Muscle layer of colon (tissue), 2 donors: ENCODE measurements around the gene CALU.

Experiments
- H3K27ac ChIP-seq: one replicate; pipeline ENCODE4 v1.7.0; 2013; ENCODE audit warnings: low read depth, mild to moderate bottlenecking, low read length, moderate library complexity
- H3K27me3 ChIP-seq, 2 donors: one replicate each; pipeline ENCODE4 v1.7.0; 2013; ENCODE audit warnings: low read length in 2 of 2, mild to moderate bottlenecking in 2 of 2; ENCODE audit not compliant: insufficient read depth in 2 of 2, control insufficient read depth in 1 of 2
- H3K36me3 ChIP-seq: one replicate; pipeline ENCODE4 v1.7.0; 2013; ENCODE audit warnings: mild to moderate bottlenecking, low read length; ENCODE audit not compliant: insufficient read depth
- H3K4me1 ChIP-seq: one replicate; pipeline ENCODE4 v1.7.0; 2013; ENCODE audit warnings: mild to moderate bottlenecking, low read length; ENCODE audit not compliant: insufficient read depth
- H3K4me3 ChIP-seq, 2 donors: one replicate each; pipeline ENCODE4 v1.7.0; 2013; ENCODE audit warnings: low read length in 2 of 2, low read depth in 1 of 2, mild to moderate bottlenecking in 1 of 2, moderate library complexity in 1 of 2
- H3K9ac ChIP-seq: one replicate; pipeline ENCODE4 v1.7.0; 2013; ENCODE audit warnings: low read length
- H3K9me3 ChIP-seq: one replicate; pipeline ENCODE4 v1.7.0; 2013; ENCODE audit warnings: mild to moderate bottlenecking, low read length
- donor health status: abdominal sarcoma.
- donor health status: Adenocarcinoma of cecum.

The CALU gene

DNA sequence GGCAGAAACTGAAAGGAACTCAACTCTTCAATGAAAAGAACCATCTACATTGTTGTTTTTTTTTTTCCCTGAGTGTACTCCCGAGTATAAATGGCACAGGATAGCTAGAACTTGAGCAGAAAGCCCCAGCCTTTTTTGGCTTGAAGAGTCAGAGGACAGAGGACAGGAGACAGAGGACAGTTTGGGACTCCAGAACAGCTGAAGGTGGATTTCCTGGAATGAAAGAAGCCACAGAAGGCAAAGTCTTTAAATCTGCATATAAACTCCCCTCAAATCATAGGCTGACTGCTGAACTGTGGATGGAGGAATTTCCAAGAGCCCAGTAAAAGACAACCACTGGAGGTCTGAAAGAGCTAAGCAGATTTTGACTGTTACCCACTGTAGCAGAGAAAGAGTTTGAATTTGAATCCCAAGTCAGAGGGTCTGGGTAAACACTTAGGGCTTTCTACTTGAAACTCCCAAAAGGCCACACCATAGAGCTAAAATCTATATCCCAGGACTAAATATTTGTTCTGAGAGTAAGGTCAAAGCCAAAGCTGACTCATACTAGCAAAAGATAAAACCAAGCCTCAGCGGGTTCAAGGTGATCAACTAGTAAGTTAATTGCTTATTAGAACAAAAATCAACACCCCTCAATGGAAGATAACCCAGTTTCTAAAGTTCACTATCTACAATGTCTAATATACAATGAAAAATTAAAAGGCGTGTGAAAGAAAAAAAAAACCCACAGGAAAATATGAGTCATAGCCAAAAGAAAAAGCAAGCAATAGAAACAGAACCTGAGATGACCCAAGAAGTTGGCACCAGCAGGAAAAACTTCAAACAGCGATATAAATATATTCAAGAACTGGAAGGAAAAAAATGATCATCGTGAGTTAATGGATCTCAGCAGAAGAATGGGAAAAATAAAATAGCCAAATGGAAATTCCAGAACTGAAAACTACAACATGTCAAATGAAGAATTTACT, 38.3 kb downstream of the CALU start:
- Histone ChIP-seq H3K4me1 (peaks cover 13% of the 10 kb centered on the region), H3K4me3 (no peak overlapping the region), H3K9ac (no peak overlapping the region), H3K36me3 (peaks cover 5% of the 10 kb centered on the region), H3K27ac (no peak overlapping the region), H3K9me3 (no peaks in the 10 kb centered on the region), H3K27me3 (no peaks in the 10 kb centered on the region)

DNA sequence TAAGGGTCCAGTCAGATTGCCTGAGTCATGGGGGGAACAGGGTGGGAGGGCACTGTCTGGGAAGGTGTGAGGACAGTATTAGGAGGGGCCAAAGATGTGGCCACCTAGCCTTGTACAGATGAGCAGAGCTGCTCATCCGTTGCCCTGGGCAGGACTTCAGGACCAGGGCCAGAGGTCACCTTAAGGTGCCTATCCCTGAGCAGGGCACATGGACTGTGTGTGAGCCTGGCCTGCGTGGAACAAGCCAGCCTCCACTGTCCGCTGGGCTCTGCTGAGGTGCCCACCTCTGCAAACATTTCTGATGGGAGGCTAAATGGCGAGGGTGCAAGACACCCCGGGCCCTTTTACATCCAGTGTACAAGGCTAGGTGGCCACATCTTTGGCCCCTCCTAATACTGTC, 39.8 kb downstream of the CALU start:
- Histone ChIP-seq H3K4me3 (no peak overlapping the region), H3K9ac (no peak overlapping the region), H3K36me3 (no peaks in the 10 kb centered on the region), H3K4me1 (peaks cover 25% of the 10 kb centered on the region), H3K27me3 (no peaks in the 10 kb centered on the region), H3K9me3 (no peaks in the 10 kb centered on the region), H3K27ac (no peak overlapping the region)

DNA sequence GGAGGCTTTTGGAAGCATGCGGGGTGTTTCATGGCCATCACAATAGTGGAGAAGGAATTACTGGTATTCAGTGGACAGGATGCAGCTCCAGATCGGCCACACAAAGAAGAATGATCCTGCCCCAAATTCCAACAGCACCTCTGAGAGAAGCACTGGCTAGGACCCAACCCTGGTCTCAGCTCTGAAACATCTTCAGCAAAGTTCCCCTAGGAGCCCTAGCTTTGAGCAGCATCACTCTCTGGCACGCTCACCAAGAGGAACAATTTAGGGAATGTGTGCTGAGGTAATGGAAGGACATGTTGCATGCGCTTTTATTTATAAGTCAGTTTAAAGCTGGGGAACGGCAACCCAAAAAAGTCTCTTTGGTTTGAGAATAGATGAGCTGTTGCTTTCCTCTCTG, 42.0 kb downstream of the CALU start:
- H3K9me3 ChIP-seq: no peaks in the 10 kb centered on the region
- H3K36me3 ChIP-seq: no peaks in the 10 kb centered on the region
- H3K27ac ChIP-seq: peak overlapping the region; percentile 24
- H3K27me3 ChIP-seq: no peaks in the 10 kb centered on the region
- H3K4me3 ChIP-seq: no peak overlapping the region
- H3K4me1 ChIP-seq: peaks cover 25% of the 10 kb centered on the region
- H3K9ac ChIP-seq: no peak overlapping the region

DNA sequence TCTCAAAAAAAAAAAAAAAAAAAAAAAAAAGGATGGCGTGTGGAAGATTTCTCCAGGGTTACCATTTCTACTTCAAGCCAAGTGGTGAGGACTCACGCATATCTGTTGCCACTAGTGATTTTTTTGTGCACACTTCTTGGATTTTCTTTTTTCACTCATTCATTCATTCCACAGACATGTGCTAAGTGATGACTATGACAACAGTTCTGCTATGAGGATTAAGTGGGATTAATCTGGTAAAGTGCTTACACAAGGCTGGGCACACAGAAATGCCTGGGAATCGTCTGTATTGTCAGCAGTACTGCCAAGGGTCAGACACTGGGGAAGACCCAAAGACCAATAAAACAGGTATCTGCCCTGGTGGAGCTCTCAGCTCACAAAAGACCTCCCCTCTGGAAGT, 42.7 kb downstream of the CALU start:
- Histone ChIP-seq H3K27ac (peak overlapping the region; percentile 61), H3K9ac (no peak overlapping the region)

DNA sequence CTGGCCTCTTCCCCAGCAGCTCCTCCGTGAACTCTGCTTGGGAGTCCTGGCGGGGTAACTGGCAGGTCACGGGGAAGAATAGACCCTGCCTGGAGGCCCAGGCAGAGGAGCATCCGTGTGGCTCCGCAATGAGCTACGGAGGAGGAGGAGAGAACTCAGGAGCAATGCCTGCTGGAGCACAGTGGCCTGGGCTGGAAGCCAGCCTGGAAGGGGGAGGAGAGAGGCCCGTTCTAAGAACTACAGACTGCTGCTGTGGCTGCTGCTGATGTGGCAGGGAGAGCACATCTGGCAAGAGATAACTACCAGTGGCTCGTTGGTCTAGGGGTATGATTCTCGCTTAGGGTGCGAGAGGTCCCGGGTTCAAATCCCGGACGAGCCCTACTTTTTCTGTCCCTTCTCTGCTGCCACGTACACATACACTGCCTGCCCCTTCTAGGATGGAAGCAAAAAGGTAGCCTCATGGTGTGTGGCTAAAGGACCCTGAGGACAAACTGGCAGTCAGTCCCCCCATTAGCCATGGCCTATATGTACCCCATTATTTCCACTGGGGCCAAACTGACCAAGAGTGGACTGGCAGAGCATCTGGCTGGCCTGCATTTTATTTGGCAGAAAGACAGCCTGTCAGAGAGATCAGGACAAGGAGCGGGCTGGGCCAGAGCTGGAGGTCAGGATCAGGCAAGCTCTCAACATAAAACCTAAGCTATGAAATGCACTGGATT, 44.1 kb downstream of the CALU start:
- peak overlapping the region; percentile 61 for H3K27ac ChIP-seq
- H3K27me3 ChIP-seq: no peaks in the 10 kb centered on the region

More for the DNA sequence above, 42.7 kb downstream of the CALU start:
- Histone ChIP-seq H3K4me1 (peaks cover 25% of the 10 kb centered on the region), H3K36me3 (no peaks in the 10 kb centered on the region), H3K4me3 (no peak overlapping the region), H3K9me3 (no peaks in the 10 kb centered on the region), H3K27me3 (no peaks in the 10 kb centered on the region)

DNA sequence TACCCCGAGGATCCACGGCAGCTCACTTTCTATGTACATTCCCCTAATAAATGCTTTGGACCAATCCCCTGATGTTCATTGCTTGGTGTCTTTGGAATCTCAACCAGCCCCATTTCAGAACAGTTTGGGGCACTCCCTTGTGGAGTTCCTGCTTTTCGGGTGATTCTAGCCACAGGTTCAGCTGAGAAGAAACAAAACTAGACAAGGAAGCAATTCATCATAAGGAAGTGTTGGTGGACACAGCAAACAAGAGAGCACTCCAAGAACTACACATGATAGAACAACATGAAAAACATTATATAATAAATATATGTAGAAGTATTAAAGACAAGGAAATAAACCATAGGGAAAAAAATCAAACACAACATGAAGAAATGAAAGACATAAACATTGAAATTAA, 46.6 kb downstream of the CALU start:
- no peaks in the 10 kb centered on the region for H3K9me3 ChIP-seq

More for the DNA sequence above, 44.1 kb downstream of the CALU start:
- Histone ChIP-seq H3K4me3 (no peak overlapping the region), H3K4me1 (peaks cover 25% of the 10 kb centered on the region), H3K36me3 (no peaks in the 10 kb centered on the region), H3K9me3 (no peaks in the 10 kb centered on the region), H3K9ac (peak overlapping the region; percentile 9)

DNA sequence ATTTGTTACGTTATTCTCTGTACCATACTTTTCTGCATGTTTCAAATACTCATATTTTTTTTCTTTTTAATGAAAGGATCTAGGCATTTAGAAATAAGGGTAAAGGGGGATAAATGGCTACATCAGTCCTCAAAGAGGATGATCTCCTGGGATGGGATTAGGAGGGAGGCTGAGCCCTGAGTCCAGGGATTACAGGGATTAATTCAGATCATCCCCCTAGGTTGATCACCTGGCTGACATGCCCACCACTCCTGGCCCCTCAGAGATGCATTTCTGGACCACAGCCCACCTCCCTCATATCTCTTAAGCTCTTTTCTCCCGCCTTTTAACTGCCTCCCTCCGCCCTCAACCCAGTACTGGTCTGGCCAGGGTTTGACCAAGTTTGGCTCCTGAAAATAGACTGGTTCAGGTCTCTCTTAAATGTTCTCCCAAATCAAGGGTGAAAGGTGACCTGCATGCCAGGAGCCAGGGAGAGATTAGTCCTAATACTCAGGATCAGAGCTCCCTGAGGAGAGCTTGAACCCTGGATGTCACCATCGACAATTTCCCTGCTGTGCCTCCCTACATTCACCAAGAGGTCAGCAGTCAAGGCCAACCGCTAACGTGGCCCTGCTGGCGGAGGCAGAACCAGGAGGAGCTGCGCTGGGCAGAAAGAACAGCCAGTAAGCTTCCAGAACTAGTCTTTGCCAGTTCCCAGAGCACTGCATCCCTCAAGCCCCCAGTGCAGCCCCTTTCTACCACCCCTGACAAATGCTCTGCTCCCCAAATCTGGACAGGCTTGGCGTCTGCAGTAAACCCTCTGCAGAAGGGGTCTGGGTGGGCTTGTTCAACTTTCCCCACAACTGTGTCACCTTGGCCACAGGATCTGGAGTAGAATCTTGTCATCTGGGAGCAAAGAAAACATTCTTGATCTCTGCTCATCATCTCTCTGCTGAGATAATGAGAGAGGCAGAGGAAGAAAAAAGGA, 49.6 kb downstream of the CALU start:
- Histone ChIP-seq H3K27ac (no peak overlapping the region), H3K27me3 (no peaks in the 10 kb centered on the region), H3K9ac (no peak overlapping the region), H3K4me1 (peaks cover 22% of the 10 kb centered on the region), H3K36me3 (no peaks in the 10 kb centered on the region), H3K4me3 (no peak overlapping the region), H3K9me3 (no peaks in the 10 kb centered on the region)

More for the DNA sequence above, 46.6 kb downstream of the CALU start:
- no peak overlapping the region for H3K27ac ChIP-seq
- H3K36me3 ChIP-seq: no peaks in the 10 kb centered on the region
- H3K27me3 ChIP-seq: no peaks in the 10 kb centered on the region
- H3K9ac ChIP-seq: no peak overlapping the region
- no peak overlapping the region for H3K4me3 ChIP-seq
- H3K4me1 ChIP-seq: peaks cover 30% of the 10 kb centered on the region

DNA sequence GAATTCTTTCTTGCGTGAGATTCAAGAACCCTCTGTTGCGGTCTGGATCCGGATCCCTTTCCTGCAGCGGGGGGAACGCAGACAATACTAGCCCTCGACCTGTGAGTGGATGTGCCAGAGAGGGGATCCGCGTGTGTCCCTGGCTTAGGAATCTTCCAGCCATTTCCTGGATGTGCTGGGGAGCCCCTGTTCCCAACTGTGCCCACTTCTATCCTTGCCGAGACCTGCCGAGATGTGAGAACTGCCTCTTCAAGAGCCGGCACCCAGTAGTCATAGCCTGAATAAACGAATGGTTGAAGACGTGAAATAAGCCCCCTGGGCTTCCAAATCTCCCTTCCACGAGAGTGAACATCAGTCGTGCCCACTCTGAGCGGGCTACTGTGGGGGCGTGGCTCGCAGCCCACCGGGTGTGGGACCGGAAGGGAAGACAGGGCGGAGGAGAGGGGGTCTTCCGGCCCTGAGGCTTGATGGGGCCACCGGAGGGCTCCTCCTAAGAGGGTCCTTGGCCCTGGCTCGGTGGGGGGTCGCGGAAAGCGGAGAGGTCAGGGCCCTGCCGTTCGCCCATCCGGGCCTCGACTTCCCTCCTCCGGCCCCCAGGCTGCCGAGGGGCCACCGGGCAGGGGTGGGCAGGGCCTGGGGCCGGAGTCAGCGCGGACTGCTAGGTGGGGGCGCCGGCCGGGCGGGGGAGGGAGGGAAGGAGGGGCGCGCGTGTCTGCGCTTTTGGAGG, 51.3 kb downstream of the CALU start:
- H3K27ac ChIP-seq: peak overlapping the region; percentile 61
- peak overlapping the region; percentile 82 to 84 for H3K4me3 ChIP-seq
- H3K36me3 ChIP-seq: no peaks in the 10 kb centered on the region
- H3K9ac ChIP-seq: peak overlapping the region; percentile 1
- peaks cover 21% of the 10 kb centered on the region for H3K4me1 ChIP-seq
- H3K27me3 ChIP-seq: no peaks in the 10 kb centered on the region
- H3K9me3 ChIP-seq: no peaks in the 10 kb centered on the region

DNA sequence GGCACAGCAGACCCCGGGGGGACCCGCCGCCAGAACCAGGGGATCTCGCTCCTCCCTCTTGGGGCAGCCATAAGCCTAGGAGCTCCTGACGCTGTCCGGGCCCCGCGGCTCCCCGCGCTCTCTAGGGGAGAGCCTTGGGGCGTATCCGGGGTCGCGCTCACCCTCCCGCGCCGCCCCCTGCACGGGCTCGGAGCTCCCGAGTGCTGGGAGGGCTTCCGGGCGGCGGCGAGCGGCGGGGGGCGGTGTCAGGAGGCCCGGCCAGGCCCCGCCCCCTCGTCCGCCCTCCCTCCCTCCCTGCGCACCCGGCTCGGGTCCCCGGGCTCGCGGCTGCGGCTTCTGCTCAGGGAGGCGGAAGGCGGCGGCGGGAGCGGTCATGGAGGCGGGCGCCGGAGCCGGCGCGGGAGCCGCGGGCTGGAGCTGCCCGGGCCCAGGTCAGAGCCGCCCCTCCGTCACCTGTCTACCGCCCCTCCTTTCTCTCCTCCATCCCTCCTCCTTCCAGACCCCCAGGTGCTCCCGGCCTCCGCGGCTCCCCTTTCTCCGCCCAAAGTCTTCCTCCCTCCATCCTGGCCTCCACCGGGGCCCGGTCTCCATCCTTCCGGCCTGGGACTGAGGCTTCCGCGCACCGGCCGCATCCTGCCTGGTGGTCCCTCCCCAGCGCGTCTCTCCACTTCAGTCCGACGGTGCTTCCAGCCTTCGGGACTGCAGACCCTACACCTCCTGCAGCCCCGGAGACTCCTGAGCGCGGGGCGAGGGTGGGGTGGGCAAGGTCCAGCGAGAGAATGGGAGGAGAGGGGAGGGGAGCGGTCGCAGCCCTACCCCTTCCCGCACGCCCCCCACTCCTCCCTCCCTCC, 52.2 kb downstream of the CALU start, which contains the start of gene CCDC136:
Gene CCDC136 (plus strand): TSS at position 848 of the 851 bp plus-strand sequence. CDS start 444 bp downstream, outside the sequence.
- Histone ChIP-seq H3K9me3 (no peaks in the 10 kb centered on the region), H3K4me1 (peaks cover 21% of the 10 kb centered on the region), H3K27ac (peak within 1 kb of the TSS; percentile 80), H3K27me3 (no peaks in the 10 kb centered on the region), H3K9ac (no peak within 1 kb of the TSS), H3K36me3 (no peaks in the 10 kb centered on the region), H3K4me3 (peak within 1 kb of the TSS; percentile 82 to 84)

DNA sequence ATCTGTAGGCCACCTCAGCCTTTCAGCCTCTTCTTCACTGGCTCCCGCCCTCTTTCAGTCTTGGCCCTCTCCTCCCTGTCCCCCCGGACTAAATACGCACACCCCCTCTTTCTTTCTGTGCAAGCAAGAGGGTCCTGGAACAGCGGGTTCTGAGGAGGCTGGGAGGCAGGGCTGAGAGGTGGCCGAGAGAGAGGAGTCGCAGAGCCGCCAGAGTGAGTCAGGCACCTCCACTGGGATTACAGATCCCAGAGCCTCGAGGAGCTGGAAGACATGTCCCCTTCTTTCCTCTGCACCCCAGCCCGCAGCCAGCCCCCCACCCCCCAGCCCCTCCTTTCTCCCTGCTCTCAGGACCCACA, 52.8 kb downstream of the CALU start:
- no peak overlapping the region for H3K9ac ChIP-seq
- no peaks in the 10 kb centered on the region for H3K27me3 ChIP-seq
- H3K4me3 ChIP-seq: peak overlapping the region; percentile 82 to 84
- H3K36me3 ChIP-seq: no peaks in the 10 kb centered on the region
- peaks cover 21% of the 10 kb centered on the region for H3K4me1 ChIP-seq
- H3K27ac ChIP-seq: peak overlapping the region; percentile 80
- no peaks in the 10 kb centered on the region for H3K9me3 ChIP-seq
